Astrocyte (in vitro differentiated cells and primary cell): ENCODE measurements around the gene INAFM1. TPM values are rescaled to one million over a fixed set of nuclear protein-coding genes. Genes with fewer than 3 reads are reported as not detected.

ENCODE experiments used
- DNase-seq: peaks from one replicate; pipeline ENCODE4 v3.0.0-alpha.2; 2010; ENCODE audit warnings: low read depth
- FAIRE-seq: peaks from 2 replicates; lab custom pipeline; 2011; peaks lifted over from hg19 to GRCh38; lab: Jason Lieb, UNC
- H2AFZ ChIP-seq: 2 replicates; pipeline ENCODE4 v1.6.0; 2012; ENCODE audit warnings: low read depth, low read length, inconsistent platforms
- H3K27ac ChIP-seq: 2 replicates; pipeline ENCODE4 v1.5.1; 2011; ENCODE audit warnings: low read depth, low read length, inconsistent platforms
- H3K27me3 ChIP-seq: 2 replicates; pipeline ENCODE4 v1.6.0; 2011; ENCODE audit warnings: low read length, inconsistent platforms; ENCODE audit not compliant: insufficient read depth
- H3K36me3 ChIP-seq: 2 replicates; pipeline ENCODE4 v1.5.1; 2011; ENCODE audit warnings: low read length, inconsistent platforms; ENCODE audit not compliant: insufficient read depth
- H3K4me1 ChIP-seq: 2 replicates; pipeline ENCODE4 v1.5.1; 2011; ENCODE audit warnings: low read length, inconsistent platforms; ENCODE audit not compliant: insufficient read depth
- H3K4me2 ChIP-seq: 2 replicates; pipeline ENCODE4 v1.6.0; 2012; ENCODE audit warnings: low read length, inconsistent platforms
- H3K4me3 ChIP-seq: 2 replicates; pipeline ENCODE4 v1.5.1; 2011; ENCODE audit warnings: low read depth, mild to moderate bottlenecking, low read length, inconsistent platforms; ENCODE audit not compliant: insufficient read depth
- H3K79me2 ChIP-seq: 2 replicates; pipeline ENCODE4 v1.6.0; 2012; ENCODE audit warnings: mild to moderate bottlenecking, low read length, inconsistent platforms; ENCODE audit not compliant: insufficient read depth
- H3K9ac ChIP-seq: 2 replicates; pipeline ENCODE4 v1.6.0; 2012; ENCODE audit warnings: mild to moderate bottlenecking, low read length, inconsistent platforms
- H3K9me3 ChIP-seq: 2 replicates; pipeline ENCODE4 v1.5.1; 2012; ENCODE audit warnings: low read depth, mild to moderate bottlenecking, low read length, inconsistent platforms; ENCODE audit not compliant: insufficient read depth
- H4K20me1 ChIP-seq: 2 replicates; pipeline ENCODE4 v1.6.0; 2012; ENCODE audit warnings: low read length, inconsistent platforms; ENCODE audit not compliant: insufficient read depth
- H3K27ac Mint-ChIP-seq: one replicate; pipeline ENCODE4 v1.8.0; 2021; ENCODE audit warnings: mild to moderate bottlenecking, mixed read lengths; ENCODE audit not compliant: unreplicated experiment
- H3K27me3 Mint-ChIP-seq: one replicate; pipeline ENCODE4 v1.8.0; 2021; ENCODE audit warnings: low read depth, mixed read lengths; ENCODE audit not compliant: unreplicated experiment
- H3K36me3 Mint-ChIP-seq: one replicate; pipeline ENCODE4 v1.8.0; 2021; ENCODE audit warnings: low read depth, mixed read lengths; ENCODE audit not compliant: unreplicated experiment
- H3K4me1 Mint-ChIP-seq: one replicate; pipeline ENCODE4 v1.8.0; 2021; ENCODE audit warnings: low read depth, mixed read lengths; ENCODE audit not compliant: unreplicated experiment
- H3K4me3 Mint-ChIP-seq: one replicate; pipeline ENCODE4 v1.8.0; 2021; ENCODE audit warnings: mild to moderate bottlenecking, moderate library complexity, mixed read lengths; ENCODE audit not compliant: unreplicated experiment
- H3K9me3 Mint-ChIP-seq: one replicate; pipeline ENCODE4 v1.8.0; 2021; ENCODE audit warnings: mild to moderate bottlenecking, mixed read lengths; ENCODE audit not compliant: unreplicated experiment
- CTCF ChIP-seq: IDR thresholded peaks from 2 replicates; pipeline ENCODE4 v1.5.1; 2011; ENCODE audit warnings: low read depth, mild to moderate bottlenecking, inconsistent platforms, low read length, moderate library complexity; ENCODE audit not compliant: insufficient read depth
- EZH2 ChIP-seq: IDR thresholded peaks from 2 replicates; pipeline ENCODE4 v1.6.1; 2012; ENCODE audit warnings: mild to moderate bottlenecking, low read length, inconsistent platforms; ENCODE audit not compliant: insufficient read depth
- total RNA-seq: library from RNA; stranded (reverse); gene quantifications from 2 replicates; pipeline ENCODE4 v1.2.1, GENCODE V29; 2021

INAFM1 gene
- total RNA-seq, 1 donor from 2014 or later, result 23.6 TPM

DNA sequence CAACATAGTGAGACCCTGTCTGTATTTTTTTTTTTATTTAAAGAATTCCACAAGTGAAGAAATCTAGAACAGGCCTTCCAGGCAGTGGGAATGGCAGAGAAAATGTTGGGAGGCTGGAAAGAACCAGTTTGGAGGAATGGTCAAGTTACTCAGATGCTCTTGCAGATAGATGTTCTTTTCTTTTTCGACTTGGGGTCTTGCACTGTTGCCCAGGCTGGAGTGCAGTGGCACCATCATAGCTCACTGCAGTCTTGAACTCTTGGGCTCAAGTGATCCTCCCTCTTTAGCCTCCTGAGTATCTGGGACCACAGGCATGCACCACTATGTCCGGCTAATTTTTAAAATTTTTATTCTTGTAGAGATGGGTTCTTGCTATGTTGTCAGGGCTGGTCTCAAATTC is 35.6 kb downstream of the INAFM1 start:
- Histone ChIP-seq H4K20me1 (no peaks in the 10 kb centered on the region), H3K36me3 (no peaks in the 10 kb centered on the region), H3K4me1 (peaks cover 3% of the 10 kb centered on the region), H3K27me3 (peaks cover 3% of the 10 kb centered on the region), H3K27ac (no peak overlapping the region), H3K4me3 (no peak overlapping the region), H3K4me2 (no peak overlapping the region), H3K9me3 (no peaks in the 10 kb centered on the region), H3K79me2 (no peaks in the 10 kb centered on the region), H3K9ac (no peak overlapping the region), H2AFZ (no peak overlapping the region)
- no peak overlapping the region for H3K4me3 Mint-ChIP-seq
- peaks cover 3% of the 10 kb centered on the region for H3K4me1 Mint-ChIP-seq
- TF ChIP-seq CTCF, result no peak
- no peak for TF ChIP-seq EZH2
- H3K9me3 Mint-ChIP-seq, result peaks cover 11% of the 10 kb centered on the region
- H3K36me3 Mint-ChIP-seq, result peaks cover 32% of the 10 kb centered on the region
- FAIRE-seq (no peak), DNase-seq (no peak)
- H3K27ac Mint-ChIP-seq, result no peak overlapping the region
- H3K27me3 Mint-ChIP-seq, result peaks cover 7% of the 10 kb centered on the region

DNA sequence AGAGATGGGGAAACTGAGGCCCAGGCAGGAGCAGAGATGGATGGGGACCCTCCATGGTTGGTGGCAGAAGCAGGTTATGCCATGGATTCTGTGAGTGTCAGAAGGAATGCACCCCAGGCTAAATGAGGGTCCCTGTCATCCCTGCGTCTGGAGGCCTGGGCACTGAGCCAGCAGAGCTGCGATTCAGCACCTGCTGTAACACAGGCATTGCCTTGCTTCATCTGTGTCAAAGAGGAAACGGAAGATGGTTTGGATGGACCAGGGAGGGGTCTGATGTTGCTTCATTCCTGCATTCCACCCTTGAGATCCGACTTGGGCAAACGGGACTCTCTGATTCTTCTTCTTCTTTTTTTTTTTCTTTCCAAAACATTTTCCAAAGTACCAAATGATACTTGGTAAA is 36.1 kb downstream of the INAFM1 start:
- Histone ChIP-seq H3K79me2 (no peaks in the 10 kb centered on the region), H3K36me3 (no peaks in the 10 kb centered on the region), H3K9me3 (no peaks in the 10 kb centered on the region), H4K20me1 (no peaks in the 10 kb centered on the region), H3K9ac (no peak overlapping the region), H3K4me1 (peaks cover 7% of the 10 kb centered on the region), H2AFZ (no peak overlapping the region), H3K4me3 (no peak overlapping the region), H3K27me3 (peaks cover 3% of the 10 kb centered on the region), H3K27ac (no peak overlapping the region), H3K4me2 (no peak overlapping the region)
- Mint-ChIP-seq H3K4me3 (no peak overlapping the region), H3K36me3 (peaks cover 30% of the 10 kb centered on the region), H3K4me1 (peaks cover 7% of the 10 kb centered on the region), H3K27me3 (peaks cover 7% of the 10 kb centered on the region), H3K27ac (no peak overlapping the region), H3K9me3 (peaks cover 11% of the 10 kb centered on the region)
- no peak for TF ChIP-seq CTCF
- no peak for TF ChIP-seq EZH2
- no peak for DNase-seq
- no peak for FAIRE-seq

DNA sequence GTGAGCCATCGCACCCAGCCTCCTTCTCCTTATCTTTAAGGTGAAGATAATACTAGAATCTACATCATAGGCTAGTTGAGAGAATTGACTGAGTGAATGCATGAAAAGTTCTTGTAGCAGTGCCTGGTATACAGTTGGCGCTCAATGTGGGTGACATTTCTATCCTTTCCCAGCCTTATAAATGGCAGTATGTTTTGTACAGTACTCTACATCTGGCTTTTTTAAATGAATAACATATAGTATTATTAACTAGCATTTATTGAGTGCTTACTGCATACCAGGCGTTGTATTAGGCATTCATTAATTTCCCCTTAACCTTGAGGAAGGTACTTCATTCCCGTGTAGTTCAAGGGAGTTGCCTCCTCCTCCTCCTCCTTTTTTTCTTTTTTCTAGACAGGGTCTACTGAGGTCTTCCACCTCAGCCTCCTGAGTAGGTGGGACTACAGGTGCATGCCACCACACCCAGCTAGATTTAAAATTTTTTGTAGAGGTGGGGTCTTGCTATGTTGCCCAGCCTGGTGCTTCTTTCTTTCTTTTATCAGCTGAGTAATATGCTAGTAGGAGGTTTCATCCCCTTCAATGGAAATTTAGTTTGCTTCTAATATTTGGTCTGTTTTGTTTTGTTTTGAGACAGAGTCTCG is 37.8 kb downstream of the INAFM1 start:
- H3K9ac ChIP-seq, result no peak overlapping the region
- TF ChIP-seq EZH2 (no peak), CTCF (no peak)
- H3K27ac Mint-ChIP-seq, result no peak overlapping the region
- H3K9me3 ChIP-seq, result no peaks in the 10 kb centered on the region
- H3K9me3 Mint-ChIP-seq, result peaks cover 10% of the 10 kb centered on the region
- H3K27me3 ChIP-seq, result peaks cover 3% of the 10 kb centered on the region
- H3K27me3 Mint-ChIP-seq, result peaks cover 4% of the 10 kb centered on the region
- peaks cover 7% of the 10 kb centered on the region for H3K4me1 Mint-ChIP-seq
- no peak overlapping the region for H3K4me3 ChIP-seq
- no peaks in the 10 kb centered on the region for H3K79me2 ChIP-seq
- no peaks in the 10 kb centered on the region for H4K20me1 ChIP-seq
- peaks cover 7% of the 10 kb centered on the region for H3K4me1 ChIP-seq
- H3K4me2 ChIP-seq, result no peak overlapping the region
- no peak overlapping the region for H2AFZ ChIP-seq
- DNase-seq (no peak), FAIRE-seq (no peak)
- no peak overlapping the region for H3K27ac ChIP-seq
- no peak overlapping the region for H3K4me3 Mint-ChIP-seq
- peaks cover 24% of the 10 kb centered on the region for H3K36me3 Mint-ChIP-seq
- no peaks in the 10 kb centered on the region for H3K36me3 ChIP-seq
